HUES6 (cell line): ENCODE measurements around the gene STAT5A.

Experiments used
- H3K27ac ChIP-seq: 2 replicates; pipeline ENCODE4 v1.7.0; 2013; ENCODE audit warnings: low read depth, mild to moderate bottlenecking, low read length, inconsistent platforms
- H3K27me3 ChIP-seq: 2 replicates; pipeline ENCODE4 v1.6.1; 2013; ENCODE audit warnings: low read length; ENCODE audit not compliant: control insufficient read depth, insufficient read depth
- H3K36me3 ChIP-seq: 2 replicates; pipeline ENCODE4 v1.6.1; 2013; ENCODE audit warnings: low read length; ENCODE audit not compliant: control insufficient read depth, insufficient read depth
- H3K4me1 ChIP-seq: 2 replicates; pipeline ENCODE4 v1.6.1; 2013; ENCODE audit warnings: low read length; ENCODE audit not compliant: control insufficient read depth, insufficient read depth
- H3K4me3 ChIP-seq: 2 replicates; pipeline ENCODE4 v1.5.1; 2013; ENCODE audit warnings: low read depth, low read length
- H3K9ac ChIP-seq: one replicate; pipeline ENCODE4 v1.6.1; 2013; ENCODE audit warnings: mild to moderate bottlenecking, low read length
- H3K9me3 ChIP-seq: 2 replicates; pipeline ENCODE4 v1.6.1; 2013; ENCODE audit warnings: low read depth, low read length; ENCODE audit not compliant: control insufficient read depth, insufficient read depth

Gene STAT5A

GRCh38 chr17:42339221-42339620, 50.9 kb downstream of the STAT5A start:
- H3K4me1 ChIP-seq = no peaks in the 10 kb centered on the region
- H3K9me3 ChIP-seq = no peaks in the 10 kb centered on the region
- no peaks in the 10 kb centered on the region for H3K27me3 ChIP-seq
- peaks cover 71% of the 10 kb centered on the region for H3K36me3 ChIP-seq
- H3K27ac ChIP-seq = no peak overlapping the region
- no peak overlapping the region for H3K9ac ChIP-seq
- no peak overlapping the region for H3K4me3 ChIP-seq

GRCh38 chr17:42340691-42341127, 52.4 kb downstream of the STAT5A start:
- H3K27ac ChIP-seq = no peak overlapping the region; the same call in 1 of the 2 replicates

GRCh38 chr17:42341568-42341967, 53.3 kb downstream of the STAT5A start:
- no peak overlapping the region for H3K9ac ChIP-seq
- H3K27ac ChIP-seq = no peak overlapping the region; the same call in 1 of the 2 replicates
- no peaks in the 10 kb centered on the region for H3K27me3 ChIP-seq
- no peaks in the 10 kb centered on the region for H3K9me3 ChIP-seq
- no peak overlapping the region for H3K4me3 ChIP-seq
- peaks cover 68% of the 10 kb centered on the region for H3K36me3 ChIP-seq
- peaks cover 2% of the 10 kb centered on the region for H3K4me1 ChIP-seq

More at GRCh38 chr17:42340691-42341127, 52.4 kb downstream of the STAT5A start:
- Histone ChIP-seq H3K9me3 (no peaks in the 10 kb centered on the region), H3K4me1 (no peaks in the 10 kb centered on the region), H3K27me3 (no peaks in the 10 kb centered on the region), H3K36me3 (peaks cover 68% of the 10 kb centered on the region), H3K9ac (no peak overlapping the region), H3K4me3 (no peak overlapping the region)

GRCh38 chr17:42342242-42343008, 54.1 kb downstream of the STAT5A start:
- Histone ChIP-seq H3K9ac (no peak overlapping the region), H3K27me3 (no peaks in the 10 kb centered on the region), H3K9me3 (no peaks in the 10 kb centered on the region), H3K36me3 (peaks cover 63% of the 10 kb centered on the region), H3K4me1 (peaks cover 4% of the 10 kb centered on the region), H3K27ac (no peak overlapping the region), H3K4me3 (no peak overlapping the region)

- no peak overlapping the region for H3K4me3 ChIP-seq
- no peaks in the 10 kb centered on the region for H3K9me3 ChIP-seq
- H3K27ac ChIP-seq = no peak overlapping the region
- H3K27me3 ChIP-seq = no peaks in the 10 kb centered on the region
- H3K36me3 ChIP-seq = peaks cover 51% of the 10 kb centered on the region
- no peak overlapping the region for H3K9ac ChIP-seq
- H3K4me1 ChIP-seq = peaks cover 7% of the 10 kb centered on the region
These were observed 57.2 kb downstream of the STAT5A start for GRCh38 chr17:42345396-42346073.

DNA sequence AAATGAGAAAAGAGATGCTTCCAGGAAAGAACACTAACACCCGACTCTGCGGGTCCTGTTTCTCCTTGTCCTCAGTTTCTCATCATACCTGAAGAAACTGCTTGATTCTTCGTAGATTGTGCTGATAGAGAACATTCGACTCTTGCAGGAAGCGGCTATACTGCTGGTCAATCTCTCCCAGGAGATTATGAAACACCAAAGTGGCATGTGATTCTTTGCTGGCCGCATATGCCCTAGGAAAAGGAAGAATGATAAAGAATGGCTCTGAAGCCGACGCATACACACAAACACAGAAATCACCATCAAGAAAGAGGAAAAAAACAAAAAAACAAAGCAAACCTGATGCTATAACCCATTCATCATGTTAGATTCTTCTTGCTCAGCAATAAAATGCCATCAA, 58.2 kb downstream of the STAT5A start:
- peaks cover 7% of the 10 kb centered on the region for H3K4me1 ChIP-seq
- H3K27ac ChIP-seq = no peak overlapping the region
- no peak overlapping the region for H3K4me3 ChIP-seq
- H3K27me3 ChIP-seq = no peaks in the 10 kb centered on the region
- no peaks in the 10 kb centered on the region for H3K9me3 ChIP-seq
- no peak overlapping the region for H3K9ac ChIP-seq
- H3K36me3 ChIP-seq = peaks cover 42% of the 10 kb centered on the region

DNA sequence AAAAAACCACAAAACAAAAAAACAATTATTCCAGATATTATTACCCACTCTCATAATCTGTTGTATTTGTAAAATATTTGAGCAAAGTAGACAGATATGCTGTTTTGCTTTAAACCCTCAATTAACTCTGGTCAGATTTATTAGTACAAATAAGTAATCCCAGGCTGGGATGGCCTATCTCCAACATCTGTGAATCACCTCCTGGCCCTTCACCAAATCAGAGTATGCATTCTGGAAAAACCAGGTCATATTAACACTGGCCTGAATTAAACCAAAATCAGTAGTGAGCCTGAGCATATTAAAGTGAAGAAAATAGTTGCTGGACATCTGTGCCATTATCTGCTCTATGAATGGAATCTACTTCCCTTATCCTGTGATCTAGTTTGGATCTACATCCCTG, 58.9 kb downstream of the STAT5A start:
- Histone ChIP-seq H3K4me3 (no peak overlapping the region), H3K9ac (no peak overlapping the region), H3K27ac (no peak overlapping the region), H3K36me3 (peaks cover 35% of the 10 kb centered on the region), H3K4me1 (peaks cover 7% of the 10 kb centered on the region), H3K9me3 (no peaks in the 10 kb centered on the region), H3K27me3 (no peaks in the 10 kb centered on the region)

DNA sequence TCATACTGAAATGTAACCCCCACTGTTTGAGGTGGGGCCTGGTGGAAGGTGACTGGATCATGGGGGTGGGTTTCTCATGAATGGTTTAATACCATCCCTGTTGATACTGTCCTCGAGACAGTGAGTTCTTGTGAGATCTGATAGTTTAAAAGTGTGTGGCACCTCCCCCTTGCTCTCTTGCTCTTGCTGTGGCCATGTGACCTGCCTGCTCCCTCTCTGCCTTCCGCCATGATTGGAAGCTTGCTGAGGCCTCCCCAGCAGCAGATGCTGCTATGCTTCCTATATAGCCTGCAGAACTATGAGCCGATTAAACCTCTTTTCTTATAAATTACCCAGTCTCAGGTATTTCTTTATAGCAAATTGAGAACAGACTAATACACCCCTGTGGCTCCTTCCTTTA, 59.3 kb downstream of the STAT5A start:
- Histone ChIP-seq H3K4me3 (no peak overlapping the region), H3K9ac (no peak overlapping the region), H3K9me3 (no peaks in the 10 kb centered on the region), H3K4me1 (peaks cover 7% of the 10 kb centered on the region), H3K36me3 (peaks cover 32% of the 10 kb centered on the region), H3K27ac (no peak overlapping the region), H3K27me3 (no peaks in the 10 kb centered on the region)

GRCh38 chr17:42348104-42348503, 59.8 kb downstream of the STAT5A start:
- no peaks in the 10 kb centered on the region for H3K27me3 ChIP-seq
- no peak overlapping the region for H3K27ac ChIP-seq
- no peak overlapping the region for H3K9ac ChIP-seq
- no peaks in the 10 kb centered on the region for H3K9me3 ChIP-seq
- peaks cover 31% of the 10 kb centered on the region for H3K36me3 ChIP-seq
- peaks cover 7% of the 10 kb centered on the region for H3K4me1 ChIP-seq
- H3K4me3 ChIP-seq = no peak overlapping the region

DNA sequence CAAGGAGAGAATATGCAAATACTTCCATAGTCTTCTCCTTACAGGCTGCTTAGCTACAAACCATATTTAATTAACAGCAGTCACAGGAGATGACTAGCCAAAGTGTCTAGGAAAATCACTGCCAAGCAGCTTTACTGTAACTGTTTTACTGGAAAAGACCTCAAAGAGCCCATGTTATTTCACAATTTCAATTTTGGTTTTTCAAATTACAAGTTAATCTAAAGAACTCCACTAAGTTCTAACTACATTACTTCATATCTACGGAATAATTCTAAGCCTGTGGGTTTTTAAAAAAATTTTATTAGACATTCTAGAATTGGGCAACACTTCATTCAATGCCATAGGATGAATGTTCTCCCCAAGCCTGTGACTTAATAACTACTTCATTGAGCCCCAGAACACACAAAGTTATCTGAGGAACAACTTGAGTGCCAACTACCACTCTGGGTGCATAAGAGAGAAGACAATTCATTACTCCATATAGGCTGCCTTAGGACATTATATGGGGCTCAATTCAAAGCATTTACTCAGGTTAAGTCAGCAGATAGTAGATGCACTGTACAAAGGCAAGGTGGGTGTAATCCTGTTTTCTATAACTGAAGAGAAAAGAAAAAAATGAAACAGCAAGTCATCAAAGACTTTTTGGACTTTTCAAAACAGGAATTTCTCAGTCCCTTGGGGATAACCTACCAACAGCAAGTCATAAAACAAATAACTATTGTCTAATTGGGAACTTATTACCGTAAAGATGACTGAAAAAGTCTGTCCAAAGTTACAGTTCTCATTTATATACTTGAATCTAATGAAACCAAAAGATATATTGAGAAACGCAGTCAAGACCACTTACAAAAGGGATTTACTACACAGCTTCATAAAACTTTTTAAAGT, 66.9 kb downstream of the STAT5A start:
- Histone ChIP-seq H3K9ac (no peak overlapping the region), H3K27ac (peak overlapping the region; percentile 47; the same call in 1 of the 2 replicates), H3K4me1 (peaks cover 5% of the 10 kb centered on the region; the same call in 1 of the 2 replicates), H3K27me3 (no peaks in the 10 kb centered on the region), H3K9me3 (no peaks in the 10 kb centered on the region), H3K4me3 (no peak overlapping the region), H3K36me3 (no peaks in the 10 kb centered on the region)
